SK-N-MC (cell line): ENCODE results near the gene TMEM120A.

ENCODE experiments used
- EZH2 ChIP-seq: fragments of 200-600 bp; sonication (generic); IDR thresholded peaks from one replicate; pipeline ENCODE4 v1.6.1; 2017; ENCODE audit warnings: antibody characterized with exemption
- FOXP2 ChIP-seq: optimal IDR thresholded peaks from 2 replicates; pipeline ENCODE3; 2011; ENCODE audit warnings: mild to moderate bottlenecking, moderate library complexity; ENCODE audit not compliant: insufficient read depth; ENCODE audit errors: extremely low read length, control extremely low read depth
- POLR2AphosphoS5 ChIP-seq: IDR thresholded peaks from 2 replicates; pipeline ENCODE4 v1.6.1; 2012; ENCODE audit warnings: mild to moderate bottlenecking, low read depth, low read length, borderline replicate concordance

DNA sequence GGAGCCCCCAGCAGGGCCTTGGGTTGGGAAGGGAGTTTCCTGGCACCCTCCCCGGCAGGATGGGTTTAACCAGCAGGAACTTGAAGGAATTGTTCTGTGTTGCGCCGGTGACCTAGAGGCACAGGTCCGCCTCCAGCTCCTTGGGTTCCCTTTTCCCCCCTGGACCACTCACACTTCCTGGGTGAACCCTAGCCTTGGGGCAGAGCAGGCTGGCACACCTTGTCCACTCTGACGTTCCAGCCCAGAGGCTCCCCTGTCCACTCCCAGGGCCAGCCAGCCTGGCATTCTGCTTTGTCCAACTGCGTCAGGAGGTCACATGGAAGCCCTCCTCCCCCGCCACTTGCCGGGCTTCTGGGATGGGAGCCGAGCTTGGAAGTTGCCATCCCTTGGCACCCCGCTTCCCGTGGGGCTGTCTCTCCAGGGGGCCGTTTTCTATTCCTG is 25.8 kb downstream of the TMEM120A start:
- TF ChIP-seq POLR2AphosphoS5 (no peak), EZH2 (no peak), FOXP2 (no peak)
